ENCODE measurements around the gene MCRS1. TPM values are rescaled to one million over a fixed set of nuclear protein-coding genes. Genes with fewer than 3 reads are reported as not detected.
"Not testable (repeated sequence)": the region's sequence is repeated elsewhere in the genome, so short reads cannot be mapped to it uniquely, and the experiment has no call there.

Gene MCRS1
- total RNA-seq, 1 experiment from 2014 or later, result 124 TPM

- H3K36me3 ChIP-seq (replicated peaks; ENCODE audit: control insufficient read depth, insufficient read depth, low read length); DNase-seq; H3K4me3 ChIP-seq (ENCODE audit: insufficient read depth, low read depth, low read length): not testable (repeated sequence)
- peaks cover 40% of the 10 kb centered on the region for H3K27me3 ChIP-seq (ENCODE audit: control insufficient read depth, insufficient read depth, low read length)
Measured at GRCh38 chr12:49534122-49534521, 33.8 kb downstream of the MCRS1 start.

DNA sequence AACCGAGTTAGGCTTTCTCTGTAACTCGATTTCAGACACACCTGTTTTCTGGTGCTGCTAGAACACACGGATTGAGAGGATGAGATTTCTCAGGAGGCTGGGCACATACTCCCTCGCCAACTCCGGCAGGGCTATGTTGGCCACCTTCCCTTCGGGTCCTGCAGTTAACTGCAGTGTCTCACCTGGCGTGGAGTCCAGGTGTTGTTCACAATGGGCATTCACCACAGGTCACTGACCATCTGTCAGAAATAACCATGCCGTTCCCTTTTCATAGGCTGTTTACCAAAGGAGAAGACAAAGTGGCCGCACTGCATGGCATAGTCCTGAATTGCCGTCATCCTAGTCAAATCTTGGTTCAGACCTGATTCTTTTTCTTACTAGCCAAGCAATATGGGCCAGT, 34.6 kb downstream of the MCRS1 start:
- peaks cover 33% of the 10 kb centered on the region for H3K27me3 ChIP-seq (ENCODE audit: control insufficient read depth, insufficient read depth, low read length)
- H3K4me3 ChIP-seq (ENCODE audit: insufficient read depth, low read depth, low read length), result no peak overlapping the region
- H3K36me3 ChIP-seq (replicated peaks; ENCODE audit: control insufficient read depth, insufficient read depth, low read length), result no peaks in the 10 kb centered on the region
- no peak for DNase-seq

DNA sequence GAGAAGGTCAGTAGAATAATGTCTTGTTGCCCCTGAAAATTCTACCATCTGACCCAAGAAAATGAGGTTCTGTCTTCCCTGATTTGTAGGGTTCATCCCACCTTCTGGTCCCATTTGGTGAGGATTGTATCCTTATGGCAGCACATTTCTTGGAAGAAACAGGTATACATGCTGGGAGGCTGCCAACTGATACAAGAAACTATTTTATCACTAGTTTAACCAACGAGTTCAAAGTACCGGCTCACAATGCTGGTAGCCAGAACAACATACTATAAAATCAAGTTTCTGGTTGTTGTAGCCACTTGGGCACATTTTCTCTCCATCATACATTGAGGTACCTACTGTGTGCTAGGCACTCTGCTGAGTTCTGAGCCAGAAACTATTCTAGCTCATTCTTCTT, 36.2 kb downstream of the MCRS1 start:
- Histone ChIP-seq H3K4me3 (ENCODE audit: insufficient read depth, low read depth, low read length) (no peak overlapping the region), H3K27me3 (ENCODE audit: control insufficient read depth, insufficient read depth, low read length) (peaks cover 17% of the 10 kb centered on the region), H3K36me3 (replicated peaks; ENCODE audit: control insufficient read depth, insufficient read depth, low read length) (no peaks in the 10 kb centered on the region)
- no peak for DNase-seq

- no peaks in the 10 kb centered on the region; the same call in 1 of the 2 replicates for H3K27me3 ChIP-seq (ENCODE audit: control insufficient read depth, insufficient read depth, low read length)
- H3K36me3 ChIP-seq (replicated peaks; ENCODE audit: control insufficient read depth, insufficient read depth, low read length), result peaks cover 2% of the 10 kb centered on the region
- no peak for DNase-seq
- no peak overlapping the region for H3K4me3 ChIP-seq (ENCODE audit: insufficient read depth, low read depth, low read length)
Measured at GRCh38 chr12:49529414-49529813, 38.5 kb downstream of the MCRS1 start.

GRCh38 chr12:49527361-49528130, 40.4 kb downstream of the MCRS1 start:
- peak; percentile 17 for DNase-seq
- Histone ChIP-seq H3K27me3 (ENCODE audit: control insufficient read depth, insufficient read depth, low read length) (no peaks in the 10 kb centered on the region; the same call in 1 of the 2 replicates), H3K36me3 (replicated peaks; ENCODE audit: control insufficient read depth, insufficient read depth, low read length) (peaks cover 2% of the 10 kb centered on the region), H3K4me3 (ENCODE audit: insufficient read depth, low read depth, low read length) (no peak overlapping the region)

- Histone ChIP-seq H3K27me3 (ENCODE audit: control insufficient read depth, insufficient read depth, low read length) (no peaks in the 10 kb centered on the region), H3K4me3 (ENCODE audit: insufficient read depth, low read depth, low read length) (no peak overlapping the region), H3K36me3 (replicated peaks; ENCODE audit: control insufficient read depth, insufficient read depth, low read length) (peaks cover 2% of the 10 kb centered on the region)
- DNase-seq, result no peak
Measured at GRCh38 chr12:49525942-49526341, 42.0 kb downstream of the MCRS1 start.

DNA sequence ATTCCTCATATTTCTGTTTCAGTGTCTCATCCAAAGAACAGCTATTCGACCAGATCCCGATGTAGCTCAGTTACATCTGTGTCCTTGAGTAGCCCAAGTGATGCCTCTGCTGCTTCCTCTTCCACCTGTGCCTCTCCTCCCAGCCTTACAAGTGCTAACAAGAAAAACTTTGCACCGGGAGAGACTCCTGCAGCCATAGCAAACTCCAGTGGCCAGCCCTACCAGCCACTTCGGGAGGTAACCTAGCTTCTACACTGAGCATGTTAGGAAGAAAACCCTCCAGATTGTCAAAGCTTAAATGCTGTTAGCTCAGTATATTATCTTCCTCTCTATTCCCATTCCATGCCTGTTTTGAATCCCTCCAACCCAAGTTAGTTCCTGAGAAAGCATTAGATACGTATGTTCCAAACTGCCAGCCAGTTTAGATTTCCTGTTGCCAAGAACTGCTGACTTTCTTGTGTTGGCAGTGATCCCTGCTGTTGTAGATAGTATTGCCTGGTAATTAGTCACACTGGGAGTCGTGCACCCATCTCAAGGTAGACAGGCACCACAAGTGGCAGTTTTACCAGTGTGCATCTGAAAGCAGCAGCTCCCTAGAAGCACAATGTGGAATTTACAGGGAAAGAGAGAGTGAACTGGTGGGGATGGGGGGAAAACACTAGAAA, 43.1 kb downstream of the MCRS1 start:
- DNase-seq, result no peak
- Histone ChIP-seq H3K27me3 (ENCODE audit: control insufficient read depth, insufficient read depth, low read length) (no peaks in the 10 kb centered on the region), H3K4me3 (ENCODE audit: insufficient read depth, low read depth, low read length) (no peak overlapping the region), H3K36me3 (replicated peaks; ENCODE audit: control insufficient read depth, insufficient read depth, low read length) (peaks cover 2% of the 10 kb centered on the region)

GRCh38 chr12:49521389-49521788, 46.6 kb downstream of the MCRS1 start:
- Histone ChIP-seq H3K4me3 (ENCODE audit: insufficient read depth, low read depth, low read length) (no peak overlapping the region), H3K36me3 (replicated peaks; ENCODE audit: control insufficient read depth, insufficient read depth, low read length) (peaks cover 2% of the 10 kb centered on the region), H3K27me3 (ENCODE audit: control insufficient read depth, insufficient read depth, low read length) (no peaks in the 10 kb centered on the region)
- no peak for DNase-seq

DNA sequence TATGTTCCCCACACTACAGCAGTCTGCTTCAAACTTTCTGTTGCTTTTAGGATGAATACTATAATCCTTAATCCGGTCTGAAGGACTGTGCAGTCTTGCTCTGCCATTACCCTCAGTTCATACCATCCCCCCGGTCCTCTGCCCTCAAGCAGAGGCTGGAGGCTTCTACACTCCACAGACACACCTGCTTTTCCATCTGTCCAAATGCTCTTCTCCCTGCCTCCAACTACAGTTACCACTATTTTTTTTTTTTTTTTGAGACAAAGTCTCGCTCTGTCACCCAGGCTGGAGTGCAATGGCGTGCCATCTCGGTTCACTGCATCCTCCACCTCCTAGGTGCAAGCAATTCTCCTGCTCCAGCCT, 48.4 kb downstream of the MCRS1 start:
- no peaks in the 10 kb centered on the region for H3K27me3 ChIP-seq (ENCODE audit: control insufficient read depth, insufficient read depth, low read length)
- no peaks in the 10 kb centered on the region; the same call in 1 of the 2 replicates for H3K36me3 ChIP-seq (replicated peaks; ENCODE audit: control insufficient read depth, insufficient read depth, low read length)
- no peak overlapping the region for H3K4me3 ChIP-seq (ENCODE audit: insufficient read depth, low read depth, low read length)
- DNase-seq, result no peak

DNA sequence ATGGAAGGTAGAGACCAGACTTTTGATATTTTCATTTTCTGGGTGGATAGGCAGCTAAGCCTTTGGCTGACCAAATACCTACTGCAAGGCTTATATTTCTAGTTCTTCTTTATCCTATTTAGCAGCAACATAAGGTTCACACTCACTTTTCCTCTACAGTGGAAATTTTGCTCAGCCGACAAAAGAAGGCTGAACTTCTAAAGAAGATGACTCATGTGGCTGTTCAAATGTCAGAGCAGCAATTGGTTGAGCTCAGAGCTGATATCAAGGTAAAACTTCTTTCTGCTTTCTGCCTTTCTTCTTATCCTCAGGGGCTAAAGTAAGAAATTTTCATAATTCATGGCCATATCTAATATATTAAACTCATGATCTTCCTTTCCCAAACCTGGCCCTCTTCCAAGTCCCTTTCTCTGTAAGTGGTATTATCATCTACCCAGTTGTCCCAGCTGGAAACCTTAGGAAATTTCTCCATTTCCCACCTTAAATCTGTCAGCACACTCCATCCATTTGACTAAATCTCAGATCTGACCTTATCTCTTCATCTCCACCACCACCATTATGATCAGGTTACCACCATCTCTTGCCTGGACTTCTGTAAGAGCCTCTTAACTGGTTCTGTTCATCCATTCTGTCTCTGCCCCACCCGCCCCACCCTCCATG, 48.9 kb downstream of the MCRS1 start:
- no peak for DNase-seq
- Histone ChIP-seq H3K36me3 (replicated peaks; ENCODE audit: control insufficient read depth, insufficient read depth, low read length) (no peaks in the 10 kb centered on the region; the same call in 1 of the 2 replicates), H3K27me3 (ENCODE audit: control insufficient read depth, insufficient read depth, low read length) (no peaks in the 10 kb centered on the region), H3K4me3 (ENCODE audit: insufficient read depth, low read depth, low read length) (no peak overlapping the region)

DNA sequence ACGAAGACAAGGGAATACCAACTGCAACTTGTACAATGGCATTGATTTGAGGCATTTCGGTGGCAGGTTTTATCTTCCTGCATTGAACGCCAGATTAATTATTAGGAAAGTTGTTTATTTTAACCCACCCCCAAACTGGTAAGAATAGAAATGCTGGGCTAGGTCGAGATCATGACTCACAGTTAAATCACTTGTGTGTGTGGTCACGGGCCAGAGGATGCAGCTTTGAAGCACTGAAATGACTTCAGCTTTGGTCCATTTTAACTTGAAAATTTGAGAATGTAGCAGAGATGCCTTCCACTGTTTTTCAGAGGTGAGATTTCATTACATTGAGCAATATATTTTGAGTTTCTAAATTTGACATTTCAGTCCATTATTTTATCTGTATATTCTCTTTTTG, 52.7 kb downstream of the MCRS1 start:
- Histone ChIP-seq H3K4me3 (ENCODE audit: insufficient read depth, low read depth, low read length) (no peak overlapping the region), H3K27me3 (ENCODE audit: control insufficient read depth, insufficient read depth, low read length) (no peaks in the 10 kb centered on the region), H3K36me3 (replicated peaks; ENCODE audit: control insufficient read depth, insufficient read depth, low read length) (no peaks in the 10 kb centered on the region)
- no peak for DNase-seq

DNA sequence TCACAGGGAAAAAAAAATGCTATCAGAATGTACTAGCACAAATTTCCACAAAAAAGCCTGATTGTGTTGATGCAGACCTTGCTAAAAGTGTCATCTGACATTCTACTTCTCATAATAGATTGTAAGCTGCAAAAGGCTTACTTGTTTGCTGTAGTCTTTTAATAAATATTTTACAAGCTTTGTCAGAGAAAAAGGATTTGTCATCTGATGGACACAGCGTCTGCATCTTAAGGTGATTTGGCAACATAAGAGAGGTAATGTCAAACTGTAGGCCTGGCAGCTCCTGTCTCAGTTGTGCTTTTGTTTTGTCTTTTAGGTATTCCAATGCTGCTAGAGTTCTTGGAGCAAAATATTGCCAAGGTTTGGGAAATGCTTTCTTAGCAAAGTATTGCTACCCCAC, 55.4 kb downstream of the MCRS1 start:
- H3K27me3 ChIP-seq (ENCODE audit: control insufficient read depth, insufficient read depth, low read length), result no peaks in the 10 kb centered on the region
- H3K4me3 ChIP-seq (ENCODE audit: insufficient read depth, low read depth, low read length), result no peak overlapping the region
- DNase-seq, result no peak
- H3K36me3 ChIP-seq (replicated peaks; ENCODE audit: control insufficient read depth, insufficient read depth, low read length), result no peaks in the 10 kb centered on the region

- no peak overlapping the region for H3K4me3 ChIP-seq (ENCODE audit: insufficient read depth, low read depth, low read length)
- H3K27me3 ChIP-seq (ENCODE audit: control insufficient read depth, insufficient read depth, low read length), result no peaks in the 10 kb centered on the region
- no peak for DNase-seq
- no peaks in the 10 kb centered on the region for H3K36me3 ChIP-seq (replicated peaks; ENCODE audit: control insufficient read depth, insufficient read depth, low read length)
Measured at GRCh38 chr12:49511410-49511809, 56.5 kb downstream of the MCRS1 start.

DNA sequence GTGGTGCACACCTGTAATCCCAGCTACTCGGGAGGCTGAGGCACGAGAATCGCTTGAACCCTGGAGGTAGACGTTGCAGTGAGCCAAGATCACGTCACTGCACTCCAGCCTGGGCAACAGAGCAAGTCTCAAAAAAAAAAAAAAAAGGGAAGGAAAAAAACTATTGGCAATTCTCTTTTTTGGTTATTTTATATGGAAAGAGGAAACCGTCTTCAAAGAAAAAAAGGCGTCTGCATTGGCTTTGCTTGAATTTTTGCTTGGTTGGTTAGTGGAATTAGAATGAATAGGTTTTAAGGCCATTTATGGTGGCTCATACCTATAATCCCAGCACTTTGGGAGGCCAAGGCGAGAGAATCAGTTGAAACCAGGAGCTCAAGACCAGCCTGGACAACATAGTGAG, 58.3 kb downstream of the MCRS1 start:
- not testable (repeated sequence) for H3K27me3 ChIP-seq (ENCODE audit: control insufficient read depth, insufficient read depth, low read length); H3K4me3 ChIP-seq (ENCODE audit: insufficient read depth, low read depth, low read length); H3K36me3 ChIP-seq (replicated peaks; ENCODE audit: control insufficient read depth, insufficient read depth, low read length); DNase-seq
